Upper lobe of left lung (tissue), 6 donors: ENCODE measurements around the gene ZNF230. TPM values are rescaled to one million over a fixed set of nuclear protein-coding genes. Genes with fewer than 3 reads are reported as not detected.

Source experiments
- ATAC-seq, 2 donors: fragments of 200-7000 bp; cut with Tn5 transposase; one replicate each; pipeline ENCODE4 v1.9.1; 2022; ENCODE audit warnings: mild to moderate bottlenecking in 2 of 2, moderate library complexity in 2 of 2; ENCODE audit not compliant: low FRiP score in 2 of 2
- DNase-seq, 2 donors: peaks; one replicate each; pipeline ENCODE4 v3.0.0-alpha.2; 2019 to 2020
- H3K27ac ChIP-seq, 4 donors: fragments of 200-600 bp; sonication (generic); one replicate each; pipeline ENCODE4 v1.5.1; 2016 to 2019
- H3K27me3 ChIP-seq, 4 donors: fragments of 200-600 bp; sonication (generic); one replicate each; pipeline ENCODE4 v1.5.1; 2017 to 2019
- H3K36me3 ChIP-seq, 4 donors: fragments of 200-600 bp; sonication (generic); one replicate each; pipeline ENCODE4 v1.5.1; 2016 to 2019
- H3K4me1 ChIP-seq, 4 donors: fragments of 200-600 bp; sonication (generic); one replicate each; pipeline ENCODE4 v1.5.1; 2018 to 2019
- H3K4me3 ChIP-seq, 4 donors: fragments of 200-600 bp; sonication (generic); one replicate each; pipeline ENCODE4 v1.5.1; 2017 to 2019; ENCODE audit warnings: mild to moderate bottlenecking in 2 of 4, moderate library complexity in 1 of 4
- H3K9me3 ChIP-seq, 4 donors: fragments of 200-600 bp; sonication (generic); one replicate each; pipeline ENCODE4 v1.5.1; 2018 to 2019
- CTCF ChIP-seq, 6 experiments: fragments of 450-650 bp in 4 of 6; fragments of 200-600 bp in 2 of 6; sonication (generic) in 2 of 6; IDR thresholded peaks; one replicate each; pipeline ENCODE4 v1.5.1; 2016 to 2019; ENCODE audit warnings: antibody characterized with exemption in 6 of 6
- EP300 ChIP-seq, 4 donors: sonication (generic); formaldehyde crosslinking; IDR thresholded peaks; one replicate each; pipeline ENCODE4 v1.5.1; 2017; ENCODE audit warnings: antibody characterized with exemption in 4 of 4, control low read depth in 2 of 4
- POLR2A ChIP-seq, 4 donors: fragments of 450-650 bp; IDR thresholded peaks; one replicate each; pipeline ENCODE4 v1.5.1; 2016 to 2017; ENCODE audit warnings: antibody characterized with exemption in 4 of 4, mild to moderate bottlenecking in 2 of 4
- POLR2AphosphoS5 ChIP-seq, 2 donors: sonication (generic); formaldehyde crosslinking; IDR thresholded peaks; one replicate each; pipeline ENCODE4 v1.5.1; 2017; ENCODE audit warnings: antibody characterized with exemption in 2 of 2
- WGBS, 2 donors: methylation state at CpG; one replicate each; pipeline ENCODE4 v1.1.5; 2017 to 2018; 5-methylcytosine and 5-hydroxymethylcytosine counted together
- total RNA-seq, 6 donors: library from RNA; depleted of rRNA in 4 of 6; stranded (reverse); fragments of >200 nt in 4 of 6; gene quantifications; one replicate each; pipeline versions ENCODE4 v1.1.0 to v1.2.1, GENCODE V29; 2016 to 2021
- donor health status: DM: no; HTN: no; CAD: no; lungs with moderate emphysema.
- donor health status: DM: no; HTN: yes; CAD: no; lungs with severe emphysema.

Gene ZNF230
- total RNA-seq: 1 to 10 TPM; 2.2 to 6.4 (median 4.7) TPM

DNA sequence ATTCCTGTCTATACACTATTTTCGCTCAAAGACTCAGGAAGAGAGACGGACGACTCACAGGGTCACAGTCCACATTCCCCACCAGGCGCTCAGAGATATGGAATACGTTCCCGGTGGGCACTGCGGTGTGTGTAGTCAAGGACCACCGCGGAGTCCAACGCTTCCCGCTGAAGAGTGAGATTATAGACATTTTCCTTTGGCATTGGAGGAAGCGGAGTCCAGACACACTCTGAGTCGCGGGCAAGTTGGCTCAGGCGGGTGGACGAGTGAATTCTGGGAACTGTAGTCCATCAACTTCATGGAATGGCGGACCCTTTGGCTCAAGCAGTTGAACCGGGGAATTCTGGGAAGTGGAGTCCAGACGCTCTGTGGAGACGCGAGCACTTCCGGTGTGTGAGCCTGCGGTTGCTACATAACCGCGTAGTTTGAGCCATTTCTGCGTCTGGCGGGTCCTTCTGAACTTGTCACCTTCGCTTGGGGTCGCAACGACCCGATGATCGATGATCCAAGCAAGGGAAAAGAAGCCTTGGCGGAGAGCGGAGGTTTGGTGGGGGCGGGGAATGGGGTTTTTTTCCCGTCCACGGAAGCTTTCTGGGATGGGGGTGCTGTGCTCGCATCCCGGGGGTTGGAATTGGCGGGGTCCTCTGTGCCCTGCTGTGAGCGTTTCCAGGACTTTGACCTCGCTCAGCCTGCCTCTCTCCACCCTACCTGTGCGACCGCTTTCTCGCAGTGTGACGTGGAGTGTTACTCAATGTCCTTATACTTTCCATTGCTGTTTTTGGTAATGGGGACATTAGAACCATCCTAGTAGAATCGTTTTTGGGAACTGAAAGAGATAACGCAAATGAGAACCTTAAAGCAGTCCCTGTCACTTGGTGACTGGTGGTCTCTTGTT is at the start of gene ZNF230:
Gene ZNF230 (plus strand): TSS at position 392 of the 895 bp plus-strand sequence. CDS start 4,122 bp downstream, outside the sequence.
- no peaks in the 10 kb centered on the region for H3K27me3 ChIP-seq
- H3K4me1 ChIP-seq: peaks cover 10 to 16% (median 12%) of the 10 kb centered on the region in 4 donors
- 0 to 1% methylated on average over 29 to 48 of the region's 48 CpGs for WGBS, 2 donors
- peaks cover 2 to 13% (median 10%) of the 10 kb centered on the region in 4 donors for H3K36me3 ChIP-seq
- peak; percentile 24 to 96 for DNase-seq
- TF ChIP-seq EP300 (IDR thresholded peaks at IDR 0.05) (no peak), CTCF (IDR thresholded peaks at IDR 0.05) (peak in 1 of 6 experiments; percentile 7), POLR2AphosphoS5 (IDR thresholded peaks at IDR 0.05) (peak; percentile 82 to 85), POLR2A (IDR thresholded peaks at IDR 0.05) (peak in 1 of 4 donors; percentile 50)
- peak within 1 kb of the TSS; percentile 78 to 96 (median 87) for H3K4me3 ChIP-seq
- peak within 1 kb of the TSS; percentile 70 to 90 (median 87) for H3K27ac ChIP-seq
- peak; percentile 99 to 100 for ATAC-seq
- H3K9me3 ChIP-seq: peaks cover 6 to 30% (median 21%) of the 10 kb centered on the region in 4 donors

DNA sequence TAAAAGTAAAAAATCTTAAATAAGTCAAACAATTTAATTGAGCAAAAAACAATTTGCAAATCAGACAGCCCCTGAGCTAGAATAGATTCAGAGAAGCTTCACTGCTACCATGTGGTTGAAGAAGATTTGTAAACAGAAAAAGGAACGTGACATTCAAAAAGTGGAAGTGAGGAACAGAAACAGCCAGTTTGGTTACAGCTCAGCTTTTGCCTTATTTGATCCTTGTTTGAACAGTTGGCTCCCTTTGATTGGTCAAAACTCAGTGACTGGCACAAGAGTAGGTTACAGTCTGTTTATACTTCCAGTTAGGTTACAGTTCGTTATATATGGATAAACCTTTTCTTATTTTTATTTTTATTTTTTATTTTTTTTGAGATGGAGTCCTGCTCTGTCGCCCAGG is 45.9 kb upstream of the ZNF230 start:
- peaks cover 51 to 73% (median 63%) of the 10 kb centered on the region in 4 donors for H3K9me3 ChIP-seq
- no peak for TF ChIP-seq EP300 (IDR thresholded peaks at IDR 0.05)

GRCh38 chr19:43957891-43958290 is 44.9 kb upstream of the ZNF230 start:
- H3K27ac ChIP-seq: no peak overlapping the region
- H3K4me1 ChIP-seq: no peaks in the 10 kb centered on the region
- TF ChIP-seq CTCF (IDR thresholded peaks at IDR 0.05) (no peak), POLR2AphosphoS5 (IDR thresholded peaks at IDR 0.05) (no peak), POLR2A (IDR thresholded peaks at IDR 0.05) (no peak), EP300 (IDR thresholded peaks at IDR 0.05) (no peak)
- peaks cover 57 to 83% (median 72%) of the 10 kb centered on the region in 4 donors for H3K9me3 ChIP-seq
- H3K36me3 ChIP-seq: peaks cover 0 to 16% (median 1%) of the 10 kb centered on the region in 4 donors
- WGBS, 2 donors: 97 to 99% methylated on average over 3 of the region's 3 CpGs
- no peaks in the 10 kb centered on the region for H3K27me3 ChIP-seq
- no peak overlapping the region for H3K4me3 ChIP-seq
- no peak for DNase-seq
- ATAC-seq: no peak

More for the DNA sequence above, 45.9 kb upstream of the ZNF230 start:
- Histone ChIP-seq H3K27ac (no peak overlapping the region), H3K4me1 (no peaks in the 10 kb centered on the region), H3K36me3 (peaks cover 0 to 12% (median 0%) of the 10 kb centered on the region in 4 donors), H3K27me3 (no peaks in the 10 kb centered on the region), H3K4me3 (no peak overlapping the region)
- no peak for ATAC-seq
- DNase-seq: no peak
- 82 to 90% methylated on average over 3 of the region's 3 CpGs for WGBS, 2 donors

DNA sequence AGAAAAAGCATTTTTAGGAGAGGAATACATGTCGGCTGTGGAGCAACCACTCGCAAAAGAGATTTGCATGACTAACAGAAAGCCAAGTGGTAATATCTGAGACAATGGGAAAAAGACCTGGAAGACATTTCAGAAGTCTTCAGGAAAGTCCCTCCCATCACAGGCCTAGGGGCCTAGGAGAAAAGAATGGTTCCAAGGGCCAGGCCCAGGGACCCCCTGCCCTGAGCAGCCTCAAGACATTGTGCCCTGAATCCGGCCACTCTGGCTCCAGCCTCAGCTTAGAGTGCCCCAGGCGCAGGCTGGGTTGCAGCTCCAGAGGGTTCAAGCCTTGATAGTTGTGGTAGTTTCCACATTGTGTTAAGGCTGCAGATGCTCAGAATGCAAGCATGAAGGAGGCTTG is 42.3 kb upstream of the ZNF230 start:
- TF ChIP-seq POLR2A (IDR thresholded peaks at IDR 0.05) (no peak), CTCF (IDR thresholded peaks at IDR 0.05) (no peak), EP300 (IDR thresholded peaks at IDR 0.05) (no peak), POLR2AphosphoS5 (IDR thresholded peaks at IDR 0.05) (no peak)
- no peak for DNase-seq

GRCh38 chr19:43966079-43966694 is 36.6 kb upstream of the ZNF230 start:
- TF ChIP-seq EP300 (IDR thresholded peaks at IDR 0.05) (no peak), POLR2A (IDR thresholded peaks at IDR 0.05) (no peak), CTCF (IDR thresholded peaks at IDR 0.05) (no peak), POLR2AphosphoS5 (IDR thresholded peaks at IDR 0.05) (no peak)
- H3K27me3 ChIP-seq: no peaks in the 10 kb centered on the region
- peaks cover 19 to 77% (median 46%) of the 10 kb centered on the region in 4 donors for H3K36me3 ChIP-seq
- DNase-seq (no peak), ATAC-seq (no peak)
- whole genome bisulfite sequencing, 2 donors: 92 to 97% methylated on average over 3 of the region's 3 CpGs
- H3K4me3 ChIP-seq: no peak overlapping the region
- H3K27ac ChIP-seq: no peak overlapping the region
- no peaks in the 10 kb centered on the region for H3K4me1 ChIP-seq
- H3K9me3 ChIP-seq: peaks cover 89 to 99% (median 96%) of the 10 kb centered on the region in 4 donors

More for the DNA sequence above, 42.3 kb upstream of the ZNF230 start:
- Histone ChIP-seq H3K36me3 (peaks cover 7 to 34% (median 13%) of the 10 kb centered on the region in 4 donors), H3K27ac (no peak overlapping the region), H3K9me3 (peaks cover 76 to 97% (median 87%) of the 10 kb centered on the region in 4 donors), H3K4me1 (no peaks in the 10 kb centered on the region), H3K4me3 (no peak overlapping the region), H3K27me3 (no peaks in the 10 kb centered on the region)
- 64 to 68% methylated on average over 3 to 4 of the region's 4 CpGs for WGBS, 2 donors
- no peak for ATAC-seq
